Transverse colon (tissue), 4 donors: ENCODE measurements around the gene ADGRA1. TPM values are rescaled to one million over a fixed set of nuclear protein-coding genes. Genes with fewer than 3 reads are reported as not detected.

Source experiments
- DNase-seq: peaks from one replicate; pipeline ENCODE4 v3.0.0-alpha.2; 2019
- H3K27ac ChIP-seq, 4 donors: fragments of 200-600 bp; sonication (generic); 2 replicates each; pipeline ENCODE4 v1.5.1; 2016 to 2018; ENCODE audit warnings: inconsistent platforms in 4 of 4
- H3K27me3 ChIP-seq: fragments of 200-600 bp; sonication (generic); 2 replicates; pipeline ENCODE4 v1.5.1; 2017; ENCODE audit warnings: inconsistent platforms
- H3K36me3 ChIP-seq, 4 donors: fragments of 200-600 bp; sonication (generic); 2 replicates each; pipeline ENCODE4 v1.5.1; 2017 to 2019; ENCODE audit warnings: inconsistent platforms in 4 of 4
- H3K4me1 ChIP-seq, 4 donors: fragments of 200-600 bp; sonication (generic); 2 replicates each; pipeline ENCODE4 v1.5.1; 2017 to 2020; ENCODE audit warnings: inconsistent platforms in 4 of 4
- H3K4me3 ChIP-seq, 4 donors: fragments of 200-600 bp; sonication (generic); 1 replicate in 1 of 4; 2 replicates in 3 of 4; pipeline versions ENCODE4 v1.5.1 to v1.6.1; 2017 to 2019; ENCODE audit warnings: inconsistent platforms in 4 of 4
- H3K9me3 ChIP-seq, 2 donors: fragments of 200-600 bp; sonication (generic); 2 replicates each; pipeline ENCODE4 v1.5.1; 2017 to 2019; ENCODE audit warnings: inconsistent platforms in 2 of 2
- EP300 ChIP-seq: sonication (generic); formaldehyde crosslinking; IDR thresholded peaks from one replicate; pipeline ENCODE4 v1.6.1; 2017; ENCODE audit warnings: antibody characterized with exemption, low read depth
- POLR2A ChIP-seq: fragments of 450-650 bp; IDR thresholded peaks from one replicate; pipeline ENCODE4 v1.6.1; 2016; ENCODE audit warnings: antibody characterized with exemption, mild to moderate bottlenecking, moderate library complexity
- POLR2AphosphoS5 ChIP-seq, 3 donors: sonication (generic); formaldehyde crosslinking; IDR thresholded peaks; one replicate each; pipeline ENCODE4 v1.6.1; 2016; ENCODE audit warnings: antibody characterized with exemption in 3 of 3
- WGBS, 2 donors: methylation state at CpG; one replicate each; pipeline ENCODE4 v1.1.5; 2018; ENCODE audit warnings: low coverage in 1 of 2; 5-methylcytosine and 5-hydroxymethylcytosine counted together
- in situ Hi-C, 4 donors: fragments of 200-750 bp; cut with MboI; loops; one replicate each; pipeline versions ENCODE4 v1.15.0 to v1.15.1; 2017; ENCODE audit warnings: low sequenced_read_pairs in 3 of 4, low pct_ligation_motif_present in 1 of 4, low pct_unique_long_range_greater_than_20kb in 1 of 4
- intact Hi-C: fragments of 100-400 bp; cut with DNase I; formaldehyde crosslinking; loops from one replicate; pipeline ENCODE4 v1.15.1; 2023; ENCODE audit warnings: low total_unique reads
- total RNA-seq, 4 donors: library from RNA; depleted of rRNA; stranded (reverse); fragments of >200 nt; gene quantifications; one replicate each; pipeline ENCODE4 v1.1.0, GENCODE V29; 2016
- TF ChIP-seq, protein P1 (sequence below), 5 experiments: fragments of 200-600 bp in 3 of 5; fragments of 450-650 bp in 2 of 5; sonication (generic) in 3 of 5; IDR thresholded peaks; 1 replicate in 2 of 5; 2 replicates in 3 of 5; pipeline ENCODE4 v1.5.1; 2016 to 2017; ENCODE audit warnings: antibody characterized with exemption in 5 of 5, inconsistent platforms in 3 of 5, mild to moderate bottlenecking in 2 of 5, moderate library complexity in 1 of 5

ADGRA1 gene
- total RNA-seq, 4 donors from 2014 or later: 0.16 TPM; not detected in 3

- peaks cover 0 to 8% (median 4%) of the 10 kb centered on the region in 4 donors for H3K4me1 ChIP-seq
- H3K27me3 ChIP-seq: peaks cover 48% of the 10 kb centered on the region
- H3K36me3 ChIP-seq: no peaks in the 10 kb centered on the region
- no peak overlapping the region for H3K27ac ChIP-seq
- H3K4me3 ChIP-seq: no peak overlapping the region
- in situ Hi-C loops (no loop called here), intact Hi-C loops (no loop called here)
- TF ChIP-seq EP300: no peak
- TF ChIP-seq, protein P1, sequence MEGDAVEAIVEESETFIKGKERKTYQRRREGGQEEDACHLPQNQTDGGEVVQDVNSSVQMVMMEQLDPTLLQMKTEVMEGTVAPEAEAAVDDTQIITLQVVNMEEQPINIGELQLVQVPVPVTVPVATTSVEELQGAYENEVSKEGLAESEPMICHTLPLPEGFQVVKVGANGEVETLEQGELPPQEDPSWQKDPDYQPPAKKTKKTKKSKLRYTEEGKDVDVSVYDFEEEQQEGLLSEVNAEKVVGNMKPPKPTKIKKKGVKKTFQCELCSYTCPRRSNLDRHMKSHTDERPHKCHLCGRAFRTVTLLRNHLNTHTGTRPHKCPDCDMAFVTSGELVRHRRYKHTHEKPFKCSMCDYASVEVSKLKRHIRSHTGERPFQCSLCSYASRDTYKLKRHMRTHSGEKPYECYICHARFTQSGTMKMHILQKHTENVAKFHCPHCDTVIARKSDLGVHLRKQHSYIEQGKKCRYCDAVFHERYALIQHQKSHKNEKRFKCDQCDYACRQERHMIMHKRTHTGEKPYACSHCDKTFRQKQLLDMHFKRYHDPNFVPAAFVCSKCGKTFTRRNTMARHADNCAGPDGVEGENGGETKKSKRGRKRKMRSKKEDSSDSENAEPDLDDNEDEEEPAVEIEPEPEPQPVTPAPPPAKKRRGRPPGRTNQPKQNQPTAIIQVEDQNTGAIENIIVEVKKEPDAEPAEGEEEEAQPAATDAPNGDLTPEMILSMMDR (IDR thresholded peaks at IDR 0.05): no peak
- TF ChIP-seq POLR2AphosphoS5 (IDR thresholded peaks at IDR 0.05): no peak
- TF ChIP-seq POLR2A: no peak
- H3K9me3 ChIP-seq: no peaks in the 10 kb centered on the region
- WGBS, 2 donors: 66% methylated on average over 4 of the region's 7 CpGs; no CpG with 5 or more reads in 1 of the 2 donors
- DNase-seq: no peak
Measured at GRCh38 chr10:133090654-133091053, 2.9 kb downstream of the ADGRA1 start.

DNA sequence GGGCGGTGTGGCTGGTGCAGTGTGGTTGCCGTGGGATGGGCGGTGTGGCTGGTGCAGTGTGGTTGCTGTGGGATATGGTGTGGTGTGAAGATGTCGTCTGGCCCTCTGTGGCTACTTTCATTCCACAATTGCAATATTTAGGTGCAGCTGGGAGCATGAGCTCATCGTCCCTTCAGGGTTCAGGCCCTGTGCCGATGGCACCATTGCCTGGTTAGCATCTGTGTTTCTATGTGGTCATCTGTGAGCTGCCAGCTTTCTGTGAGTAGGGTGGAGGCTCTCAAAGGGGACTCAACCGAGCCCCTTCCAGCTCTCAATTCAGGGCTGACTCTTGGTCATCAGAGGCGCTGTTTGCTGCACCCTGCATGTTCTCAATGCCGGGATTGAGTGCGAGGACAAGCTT lies 3.6 kb downstream of the ADGRA1 start:
- peaks cover 0 to 8% (median 4%) of the 10 kb centered on the region in 4 donors for H3K4me1 ChIP-seq
- no peak overlapping the region for H3K4me3 ChIP-seq
- no peaks in the 10 kb centered on the region for H3K9me3 ChIP-seq
- no peak for DNase-seq
- in situ Hi-C loops (no loop called here), intact Hi-C loops (no loop called here)
- 77% methylated on average over 10 of the region's 10 CpGs; no CpG with 5 or more reads in 1 of the 2 donors for WGBS, 2 donors
- peaks cover 46% of the 10 kb centered on the region for H3K27me3 ChIP-seq
- no peaks in the 10 kb centered on the region for H3K36me3 ChIP-seq
- no peak overlapping the region for H3K27ac ChIP-seq
- TF ChIP-seq POLR2A (no peak), POLR2AphosphoS5 (IDR thresholded peaks at IDR 0.05) (no peak), EP300 (no peak)
- TF ChIP-seq, protein P1 (IDR thresholded peaks at IDR 0.05): no peak

DNA sequence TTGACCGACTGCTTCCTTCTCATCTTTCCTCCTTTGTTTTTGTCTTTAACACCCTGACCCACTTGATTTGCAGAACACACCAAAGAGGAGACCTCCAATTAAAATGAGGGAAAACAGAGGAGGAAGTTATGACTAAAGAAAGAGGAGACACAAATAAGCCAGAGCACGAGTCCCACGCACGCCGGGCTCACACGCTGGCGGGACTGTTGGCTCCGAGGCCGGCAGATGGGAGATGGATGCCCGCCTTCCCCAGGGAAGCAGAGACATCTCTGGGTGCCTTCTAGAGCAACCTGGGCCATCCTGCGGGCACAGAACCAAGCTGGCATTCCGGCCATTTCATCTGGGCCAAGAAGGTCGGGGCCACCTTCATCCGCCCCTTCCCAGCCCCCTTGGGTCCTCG lies 5.6 kb downstream of the ADGRA1 start:
- DNase-seq: no peak
- Histone ChIP-seq H3K4me3 (no peak overlapping the region), H3K27ac (no peak overlapping the region), H3K4me1 (peaks cover 0 to 3% (median 0%) of the 10 kb centered on the region in 4 donors), H3K9me3 (no peaks in the 10 kb centered on the region), H3K27me3 (peaks cover 35% of the 10 kb centered on the region), H3K36me3 (no peaks in the 10 kb centered on the region)
- intact Hi-C loops (no loop called here), in situ Hi-C loops (no loop called here)
- TF ChIP-seq POLR2AphosphoS5 (IDR thresholded peaks at IDR 0.05): no peak
- TF ChIP-seq, protein P1 (IDR thresholded peaks at IDR 0.05): no peak
- no peak for TF ChIP-seq EP300
- TF ChIP-seq POLR2A: no peak
- 77 to 86% methylated on average over 6 to 15 of the region's 15 CpGs for WGBS, 2 donors

GRCh38 chr10:133094286-133094685 lies 6.6 kb downstream of the ADGRA1 start:
- H3K27me3 ChIP-seq: peaks cover 33% of the 10 kb centered on the region
- in situ Hi-C loops: no loop called here

More at GRCh38 chr10:133094286-133094685, 6.6 kb downstream of the ADGRA1 start:
- Histone ChIP-seq H3K4me3 (no peak overlapping the region), H3K36me3 (no peaks in the 10 kb centered on the region), H3K9me3 (no peaks in the 10 kb centered on the region), H3K27ac (no peak overlapping the region), H3K4me1 (no peaks in the 10 kb centered on the region)
- DNase-seq: no peak
- TF ChIP-seq, protein P1 (IDR thresholded peaks at IDR 0.05): no peak
- no peak for TF ChIP-seq POLR2A
- no peak for TF ChIP-seq EP300
- no peak for TF ChIP-seq POLR2AphosphoS5 (IDR thresholded peaks at IDR 0.05)
- intact Hi-C loops: no loop called here
- 84% methylated on average over 22 of the region's 22 CpGs; no CpG with 5 or more reads in 1 of the 2 donors for WGBS, 2 donors
